GM21390 (cell line): ENCODE results near the gene ETV4.

Experiments
- ATAC-seq: cut with Tn5 transposase; IDR thresholded peaks from one replicate; pipeline ENCODE4 v1.9.1; 2021; ENCODE audit not compliant: unreplicated experiment

ETV4 gene

DNA sequence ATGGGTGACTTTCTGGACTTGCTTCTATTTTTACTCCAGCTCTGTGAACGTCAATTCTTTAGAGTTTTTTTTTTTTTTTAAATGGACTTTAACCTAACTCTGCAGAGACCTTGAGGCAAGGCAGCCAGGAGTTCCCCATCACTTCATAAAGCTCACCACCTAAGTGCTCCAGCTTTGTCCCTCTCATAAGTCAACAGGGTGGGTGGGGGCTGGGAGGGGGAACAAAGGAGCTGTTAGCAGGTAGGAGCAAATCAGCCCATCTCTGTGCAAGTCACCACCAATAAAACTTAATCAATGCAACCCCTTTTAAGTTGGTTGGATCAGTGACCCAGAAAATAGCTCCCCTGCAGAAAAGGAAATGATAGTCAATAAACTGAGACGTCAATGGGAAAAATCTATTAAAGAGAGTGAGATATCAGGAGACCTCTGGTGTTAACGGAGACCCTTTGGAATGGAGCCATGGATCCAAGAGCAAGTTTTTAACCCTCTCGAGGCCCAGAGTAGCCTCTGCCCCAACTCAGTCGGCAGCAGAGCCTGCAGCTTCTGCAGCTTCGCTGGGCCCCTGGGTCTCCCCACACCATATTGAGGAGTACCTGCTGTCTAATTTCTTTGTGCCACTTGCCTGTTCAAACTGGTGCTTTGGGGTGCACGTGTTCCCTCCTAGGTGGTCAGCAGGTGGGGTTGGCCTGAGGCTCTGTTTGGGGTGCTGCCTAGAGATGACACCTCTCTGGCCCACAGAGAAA lies 27.6 kb upstream of the ETV4 start:
- ATAC-seq: no peak

DNA sequence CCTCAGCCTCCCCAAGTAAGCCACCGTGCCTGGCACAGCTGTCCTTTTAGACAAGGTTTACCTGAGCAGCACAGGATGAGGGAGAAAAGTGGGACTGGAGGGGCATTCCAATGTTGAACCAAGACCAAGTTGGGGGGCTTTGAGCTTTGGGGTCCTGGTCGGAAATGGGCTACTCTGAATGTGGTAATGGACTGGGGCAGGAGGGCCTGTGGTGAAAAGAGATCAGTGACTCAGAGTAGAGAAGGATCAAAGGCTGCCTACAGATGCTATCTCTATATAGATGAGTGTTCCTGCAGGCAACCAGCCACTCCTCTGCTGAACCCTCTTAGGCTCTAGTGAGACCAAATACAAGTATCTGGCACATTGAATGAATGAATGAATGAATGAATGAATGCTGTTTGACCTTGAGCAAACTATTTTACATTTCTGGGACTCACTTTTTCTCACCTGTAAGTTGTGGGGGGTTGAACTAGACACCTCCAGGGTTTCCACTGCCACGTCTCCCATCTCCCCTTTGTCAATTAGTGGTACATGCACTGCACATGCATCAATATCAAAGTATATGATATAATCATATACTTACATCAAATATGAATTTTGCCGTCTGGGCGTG lies 26.3 kb upstream of the ETV4 start:
- no peak for ATAC-seq

DNA sequence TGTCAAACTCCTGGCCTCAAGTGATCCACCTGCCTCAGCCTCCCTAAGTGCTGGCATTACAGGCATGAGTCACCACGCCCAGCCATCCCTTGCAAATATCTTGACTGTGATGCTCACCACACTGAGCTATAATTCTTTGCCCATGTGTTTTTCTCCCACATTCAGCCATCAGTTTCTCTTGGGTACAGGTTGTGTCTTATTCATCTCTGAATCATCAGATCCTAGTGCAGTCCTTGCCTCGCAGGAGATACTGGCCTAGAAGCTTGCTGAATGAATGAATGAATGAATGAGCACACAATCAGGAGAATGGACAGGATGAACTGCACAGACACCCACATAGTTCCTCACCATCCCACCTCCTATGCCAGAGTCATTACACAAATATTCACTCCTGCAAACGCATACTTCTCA lies 24.4 kb upstream of the ETV4 start:
- ATAC-seq: no peak

- no peak for ATAC-seq
Observed at GRCh38 chr17:43568506-43569082, 22.5 kb upstream of the ETV4 start.

- no peak for ATAC-seq
Observed at GRCh38 chr17:43563600-43564594, 17.8 kb upstream of the ETV4 start.

GRCh38 chr17:43562679-43563599 lies 16.8 kb upstream of the ETV4 start:
- no peak for ATAC-seq

- ATAC-seq: no peak
Observed at GRCh38 chr17:43560461-43561427, 14.6 kb upstream of the ETV4 start.

- no peak for ATAC-seq
Observed at GRCh38 chr17:43559161-43559816, 13.1 kb upstream of the ETV4 start.

DNA sequence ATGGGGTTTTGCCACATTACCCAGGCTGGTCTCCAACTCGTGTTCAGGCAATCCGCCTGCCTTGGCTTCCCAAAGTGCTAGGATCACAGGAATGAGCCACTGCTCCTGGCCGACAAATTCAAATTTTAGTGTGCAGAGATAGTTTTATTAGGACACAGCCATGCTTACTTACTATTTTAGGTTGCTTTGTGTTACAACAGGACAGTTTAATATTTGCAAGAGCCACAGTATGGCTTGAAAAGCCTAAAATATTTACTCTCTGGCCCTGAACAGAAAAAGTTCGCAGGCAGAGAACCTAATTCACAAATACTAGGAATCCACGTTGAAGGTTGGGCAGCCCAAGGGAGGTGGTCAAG lies 12.6 kb upstream of the ETV4 start:
- ATAC-seq: no peak

GRCh38 chr17:43556292-43556691 lies 10.2 kb upstream of the ETV4 start:
- no peak for ATAC-seq

DNA sequence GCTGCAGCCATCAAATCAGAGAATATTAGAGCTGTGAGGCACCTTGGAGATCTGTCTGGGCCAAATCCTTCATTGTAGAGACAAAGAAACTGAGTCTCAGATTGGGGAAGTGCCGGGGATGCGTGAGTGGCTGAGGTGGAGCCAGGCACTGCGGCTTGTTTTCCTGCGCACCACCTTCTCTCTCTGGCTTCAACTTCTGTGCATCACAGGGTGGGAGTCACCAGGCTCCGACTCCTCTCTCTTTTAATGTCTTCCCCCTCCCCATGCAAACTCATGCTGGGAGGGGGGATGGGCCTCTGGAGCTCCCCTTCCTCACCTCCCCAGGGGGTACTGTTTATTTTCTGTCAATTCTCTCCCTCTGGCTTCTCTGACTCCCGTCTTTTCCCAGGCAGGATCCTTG lies 8.7 kb upstream of the ETV4 start:
- no peak for ATAC-seq

DNA sequence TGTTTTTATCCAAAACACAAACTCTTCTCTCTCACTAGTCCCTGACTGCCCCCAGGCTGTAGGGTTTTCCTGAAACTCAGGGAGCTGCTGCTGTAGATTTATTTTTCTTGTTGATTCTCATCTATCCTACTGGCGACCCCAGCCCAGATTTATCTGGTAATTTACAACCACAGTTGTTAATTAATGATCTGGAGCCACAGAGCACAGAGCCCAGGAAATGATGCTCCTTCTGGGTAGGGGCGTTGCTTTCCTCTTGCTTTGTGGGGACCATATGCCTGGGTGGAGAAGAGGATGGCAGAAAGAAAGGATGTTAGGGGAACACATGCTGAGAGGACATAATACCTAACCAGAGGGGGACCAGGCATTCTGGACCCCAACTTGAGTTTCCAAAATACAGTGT lies 7.4 kb upstream of the ETV4 start:
- no peak for ATAC-seq

DNA sequence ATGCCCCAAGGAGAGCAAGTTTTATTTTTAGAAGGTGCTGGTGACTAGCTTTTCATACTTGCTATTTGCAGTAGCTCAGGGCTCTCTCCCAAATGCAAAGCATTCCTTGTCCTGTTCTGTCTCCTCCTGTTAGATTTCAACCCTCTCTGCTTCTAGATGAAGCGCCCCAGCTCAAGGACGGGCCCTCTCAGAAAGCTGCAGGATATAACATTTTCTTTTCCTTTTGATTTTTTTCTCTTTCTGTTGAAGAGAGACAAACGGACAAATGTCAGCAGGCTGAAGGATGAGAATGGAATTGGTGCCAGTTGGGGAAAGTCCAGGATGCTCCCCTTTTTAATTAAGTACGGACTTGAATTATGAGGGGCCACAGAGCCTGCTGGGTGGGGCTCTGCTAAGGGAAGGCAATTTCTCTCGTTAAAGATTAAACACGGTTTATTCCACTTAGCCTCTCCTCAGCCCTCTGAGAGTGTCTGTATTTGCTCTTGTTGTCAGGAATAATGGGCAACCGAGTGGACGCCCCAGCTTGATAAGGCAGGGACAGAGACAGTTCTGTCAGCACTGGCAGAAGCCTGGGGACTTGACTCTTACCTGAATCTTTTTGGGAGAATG lies 6.2 kb upstream of the ETV4 start:
- ATAC-seq: no peak

DNA sequence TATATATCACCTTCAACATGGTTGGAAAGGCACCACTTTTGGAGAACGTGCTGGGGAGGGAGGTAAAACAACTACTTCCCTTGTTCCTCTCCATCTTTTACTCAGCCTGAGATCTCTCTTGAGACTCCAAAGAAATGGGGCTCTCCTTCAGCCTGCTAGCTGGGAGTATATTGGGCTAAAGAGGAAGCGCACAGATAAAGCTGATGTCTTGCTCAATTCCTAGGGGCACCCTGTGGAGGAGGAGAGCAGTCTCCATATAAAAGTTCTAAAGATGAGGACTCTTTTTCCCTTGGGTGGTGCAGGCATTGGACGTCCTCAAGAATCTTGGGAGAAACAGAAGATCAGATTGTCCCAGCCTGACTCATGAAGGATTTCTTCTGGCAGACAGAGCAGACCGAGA lies 4.6 kb upstream of the ETV4 start:
- no peak for ATAC-seq

GRCh38 chr17:43549496-43549895 lies 3.4 kb upstream of the ETV4 start:
- ATAC-seq: no peak

GRCh38 chr17:43548689-43549379 lies 2.7 kb upstream of the ETV4 start:
- ATAC-seq: no peak

- no peak for ATAC-seq
Observed at GRCh38 chr17:43547659-43548256, 1.6 kb upstream of the ETV4 start.
